ENCODE measurements around the gene LAMTOR3.

LAMTOR3 gene

DNA sequence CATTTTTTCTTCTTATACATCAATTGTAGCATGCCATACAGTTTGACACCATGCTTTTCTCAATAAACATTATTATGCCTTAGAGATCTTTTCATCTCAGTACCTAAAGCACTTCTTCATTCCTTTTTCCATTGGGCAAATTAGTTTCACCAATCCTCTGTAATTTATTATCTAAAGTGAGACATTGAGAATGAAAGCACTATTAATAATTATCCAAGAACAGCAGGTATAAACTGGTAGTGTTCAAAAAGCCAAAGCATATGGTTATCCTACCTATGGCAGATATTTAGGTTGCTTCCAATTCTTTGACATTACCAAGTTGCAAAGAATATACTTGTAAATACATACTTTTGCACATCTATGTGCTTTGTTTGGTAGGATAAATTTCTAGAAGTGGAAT lies 15.6 kb downstream of the LAMTOR3 start:
- peaks cover 38% of the 10 kb centered on the region for H3K36me3 ChIP-seq
- H3K9me3 ChIP-seq (ENCODE audit: severe bottlenecking): no peaks in the 10 kb centered on the region

DNA sequence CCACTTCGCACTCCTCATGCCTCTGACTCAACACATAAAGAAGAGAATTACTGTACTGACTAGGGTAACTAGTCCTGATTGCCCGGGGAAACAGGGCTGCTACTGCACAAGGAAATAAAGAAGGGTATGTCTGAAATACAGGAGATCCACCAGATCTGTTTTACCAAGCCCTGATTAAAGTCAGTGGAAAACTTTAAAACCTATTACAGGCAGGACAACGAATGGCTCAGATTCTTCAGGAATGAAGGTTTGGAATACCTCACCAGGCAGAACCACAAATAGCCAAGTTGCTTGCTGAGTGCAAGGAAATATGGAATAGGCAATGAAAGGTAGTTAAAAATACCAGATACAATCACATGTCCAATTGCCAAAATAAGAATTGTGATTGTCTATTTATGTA lies 17.3 kb downstream of the LAMTOR3 start:
- Histone ChIP-seq H3K27ac (no peak overlapping the region), H3K36me3 (peaks cover 31% of the 10 kb centered on the region), H3K4me3 (ENCODE audit: low read depth, low read length) (no peak overlapping the region), H3K9me3 (ENCODE audit: severe bottlenecking) (no peaks in the 10 kb centered on the region), H3K27me3 (ENCODE audit: insufficient read depth, low read depth, severe bottlenecking) (no peaks in the 10 kb centered on the region)
- DNase-seq: no peak
- TF ChIP-seq, protein P1, sequence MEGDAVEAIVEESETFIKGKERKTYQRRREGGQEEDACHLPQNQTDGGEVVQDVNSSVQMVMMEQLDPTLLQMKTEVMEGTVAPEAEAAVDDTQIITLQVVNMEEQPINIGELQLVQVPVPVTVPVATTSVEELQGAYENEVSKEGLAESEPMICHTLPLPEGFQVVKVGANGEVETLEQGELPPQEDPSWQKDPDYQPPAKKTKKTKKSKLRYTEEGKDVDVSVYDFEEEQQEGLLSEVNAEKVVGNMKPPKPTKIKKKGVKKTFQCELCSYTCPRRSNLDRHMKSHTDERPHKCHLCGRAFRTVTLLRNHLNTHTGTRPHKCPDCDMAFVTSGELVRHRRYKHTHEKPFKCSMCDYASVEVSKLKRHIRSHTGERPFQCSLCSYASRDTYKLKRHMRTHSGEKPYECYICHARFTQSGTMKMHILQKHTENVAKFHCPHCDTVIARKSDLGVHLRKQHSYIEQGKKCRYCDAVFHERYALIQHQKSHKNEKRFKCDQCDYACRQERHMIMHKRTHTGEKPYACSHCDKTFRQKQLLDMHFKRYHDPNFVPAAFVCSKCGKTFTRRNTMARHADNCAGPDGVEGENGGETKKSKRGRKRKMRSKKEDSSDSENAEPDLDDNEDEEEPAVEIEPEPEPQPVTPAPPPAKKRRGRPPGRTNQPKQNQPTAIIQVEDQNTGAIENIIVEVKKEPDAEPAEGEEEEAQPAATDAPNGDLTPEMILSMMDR (IDR thresholded peaks at IDR 0.05; ENCODE audit: low read depth, low read length): no peak

More for the DNA sequence above, 15.6 kb downstream of the LAMTOR3 start:
- TF ChIP-seq, protein P1 (IDR thresholded peaks at IDR 0.05; ENCODE audit: low read depth, low read length): no peak
- DNase-seq: no peak
- H3K4me3 ChIP-seq (ENCODE audit: low read depth, low read length): no peak overlapping the region
- no peak overlapping the region for H3K27ac ChIP-seq
- H3K27me3 ChIP-seq (ENCODE audit: insufficient read depth, low read depth, severe bottlenecking): no peaks in the 10 kb centered on the region

DNA sequence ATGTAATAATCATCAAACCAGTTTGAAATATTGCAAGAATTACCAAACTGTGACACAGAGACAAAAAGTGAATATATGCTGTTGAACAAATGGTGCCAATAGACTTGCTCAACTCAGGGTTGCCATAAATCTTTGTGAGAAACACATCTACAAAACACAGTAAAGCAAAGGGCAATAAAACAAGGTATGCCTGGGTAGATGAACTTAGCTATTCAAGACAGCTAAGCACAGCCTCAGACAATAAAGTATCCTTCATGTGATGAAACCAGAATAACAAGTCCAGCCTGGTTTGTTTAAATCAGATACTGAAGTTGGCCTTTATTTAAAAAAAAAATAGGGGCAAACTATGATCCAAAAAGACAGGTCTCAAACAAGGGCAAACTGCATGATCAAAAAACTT lies 19.2 kb downstream of the LAMTOR3 start:
- TF ChIP-seq, protein P1 (IDR thresholded peaks at IDR 0.05; ENCODE audit: low read depth, low read length): no peak
- Histone ChIP-seq H3K36me3 (peaks cover 12% of the 10 kb centered on the region), H3K27ac (no peak overlapping the region), H3K9me3 (ENCODE audit: severe bottlenecking) (no peaks in the 10 kb centered on the region), H3K27me3 (ENCODE audit: insufficient read depth, low read depth, severe bottlenecking) (no peaks in the 10 kb centered on the region), H3K4me3 (ENCODE audit: low read depth, low read length) (no peak overlapping the region)
- no peak for DNase-seq

DNA sequence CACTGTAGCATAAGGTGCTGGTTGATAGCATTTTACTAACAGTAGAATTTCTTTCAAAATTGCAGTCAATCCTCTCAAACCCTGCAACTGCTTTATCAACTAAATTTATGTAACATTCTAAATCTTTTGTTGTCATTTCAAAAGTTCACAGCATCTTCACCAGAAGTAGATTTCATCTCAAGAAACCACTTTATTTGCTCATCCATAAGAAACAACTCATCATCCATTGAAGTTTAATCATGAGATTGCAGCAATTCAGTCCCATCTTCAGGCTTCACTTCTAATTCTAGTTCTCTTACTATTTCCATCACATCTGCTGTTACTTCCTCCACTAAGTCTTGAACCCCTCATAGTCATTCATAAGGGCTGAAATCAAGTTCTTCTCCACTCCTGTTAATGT lies 21.7 kb downstream of the LAMTOR3 start:
- DNase-seq: no peak
- no peak overlapping the region for H3K4me3 ChIP-seq (ENCODE audit: low read depth, low read length)
- TF ChIP-seq, protein P1 (IDR thresholded peaks at IDR 0.05; ENCODE audit: low read depth, low read length): no peak
- no peak overlapping the region for H3K27ac ChIP-seq
- no peaks in the 10 kb centered on the region for H3K9me3 ChIP-seq (ENCODE audit: severe bottlenecking)
- no peaks in the 10 kb centered on the region; the same call in 1 of the 2 replicates for H3K36me3 ChIP-seq
- no peaks in the 10 kb centered on the region for H3K27me3 ChIP-seq (ENCODE audit: insufficient read depth, low read depth, severe bottlenecking)

GRCh38 chr4:99868126-99868596 lies 26.1 kb downstream of the LAMTOR3 start:
- Histone ChIP-seq H3K4me3 (ENCODE audit: low read depth, low read length) (no peak overlapping the region), H3K27me3 (ENCODE audit: insufficient read depth, low read depth, severe bottlenecking) (no peaks in the 10 kb centered on the region), H3K27ac (no peak overlapping the region), H3K9me3 (ENCODE audit: severe bottlenecking) (no peaks in the 10 kb centered on the region), H3K36me3 (no peaks in the 10 kb centered on the region)
- DNase-seq: no peak
- TF ChIP-seq, protein P1 (IDR thresholded peaks at IDR 0.05; ENCODE audit: low read depth, low read length): no peak

DNA sequence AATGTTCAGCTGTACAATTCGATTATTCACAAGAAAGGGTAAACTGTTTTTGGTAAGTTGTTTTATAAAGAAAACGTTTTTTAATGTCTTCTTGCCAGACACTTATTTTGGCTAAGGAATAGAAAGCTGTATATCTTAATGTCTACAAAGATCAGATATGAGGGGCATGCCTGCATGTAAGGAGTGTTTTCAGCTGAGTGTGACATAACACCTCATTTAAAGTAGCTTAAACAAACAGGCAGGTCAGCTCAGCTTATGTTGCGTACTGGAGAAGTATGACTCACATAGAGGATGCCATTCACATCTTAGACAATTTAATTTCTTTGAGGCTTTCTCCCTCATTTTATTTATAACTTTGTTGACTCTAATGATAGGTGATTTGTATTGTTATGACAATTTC lies 30.4 kb downstream of the LAMTOR3 start:
- H3K9me3 ChIP-seq (ENCODE audit: severe bottlenecking): no peaks in the 10 kb centered on the region
- TF ChIP-seq, protein P1 (IDR thresholded peaks at IDR 0.05; ENCODE audit: low read depth, low read length): no peak
- DNase-seq: no peak

More for the DNA sequence above, 30.4 kb downstream of the LAMTOR3 start:
- no peak overlapping the region for H3K4me3 ChIP-seq (ENCODE audit: low read depth, low read length)
- no peak overlapping the region for H3K27ac ChIP-seq
- H3K27me3 ChIP-seq (ENCODE audit: insufficient read depth, low read depth, severe bottlenecking): no peaks in the 10 kb centered on the region
- no peaks in the 10 kb centered on the region for H3K36me3 ChIP-seq

Data from WERI-Rb-1 (cell line).